Measurements from ENCODE around the gene ATOH8.

The ATOH8 gene

GRCh38 chr2:85787282-85787980 lies 33.6 kb downstream of the ATOH8 start:
- DNase-seq (ENCODE audit: low spot score) = no peak

GRCh38 chr2:85787981-85788340 lies 34.2 kb downstream of the ATOH8 start:
- DNase-seq (ENCODE audit: low spot score) = no peak

GRCh38 chr2:85788603-85789002 lies 34.8 kb downstream of the ATOH8 start:
- no peak for DNase-seq (ENCODE audit: low spot score)

GRCh38 chr2:85789271-85789670 lies 35.5 kb downstream of the ATOH8 start:
- DNase-seq (ENCODE audit: low spot score) = no peak

GRCh38 chr2:85790032-85790431 lies 36.2 kb downstream of the ATOH8 start:
- DNase-seq (ENCODE audit: low spot score) = no peak

- no peak for DNase-seq (ENCODE audit: low spot score)
Observed at GRCh38 chr2:85790499-85791188, 36.9 kb downstream of the ATOH8 start.

- DNase-seq (ENCODE audit: low spot score) = no peak
Observed at GRCh38 chr2:85791704-85792565, 38.1 kb downstream of the ATOH8 start.

- no peak for DNase-seq (ENCODE audit: low spot score)
Observed at GRCh38 chr2:85792783-85793441, 39.1 kb downstream of the ATOH8 start.

- DNase-seq (ENCODE audit: low spot score) = no peak
Observed at GRCh38 chr2:85793584-85793983, 39.8 kb downstream of the ATOH8 start.

- no peak for DNase-seq (ENCODE audit: low spot score)
Observed at GRCh38 chr2:85794038-85794441, 40.2 kb downstream of the ATOH8 start.

GRCh38 chr2:85794491-85795121 lies 40.8 kb downstream of the ATOH8 start:
- DNase-seq (ENCODE audit: low spot score) = no peak

- DNase-seq (ENCODE audit: low spot score) = no peak
Observed at GRCh38 chr2:85795331-85796045, 41.7 kb downstream of the ATOH8 start.

GRCh38 chr2:85796046-85796340 lies 42.2 kb downstream of the ATOH8 start:
- DNase-seq (ENCODE audit: low spot score) = no peak

- no peak for DNase-seq (ENCODE audit: low spot score)
Observed at GRCh38 chr2:85796341-85797262, 42.8 kb downstream of the ATOH8 start.

GRCh38 chr2:85797263-85797660 lies 43.5 kb downstream of the ATOH8 start:
- DNase-seq (ENCODE audit: low spot score) = no peak

- no peak for DNase-seq (ENCODE audit: low spot score)
Observed at GRCh38 chr2:85797921-85798320, 44.1 kb downstream of the ATOH8 start.

GRCh38 chr2:85799215-85799956 lies 45.6 kb downstream of the ATOH8 start:
- DNase-seq (ENCODE audit: low spot score) = no peak

GRCh38 chr2:85800586-85800985 lies 46.8 kb downstream of the ATOH8 start:
- no peak for DNase-seq (ENCODE audit: low spot score)

GRCh38 chr2:85801871-85802270 lies 48.1 kb downstream of the ATOH8 start:
- DNase-seq (ENCODE audit: low spot score) = no peak
